Astrocyte (in vitro differentiated cells and primary cell): ENCODE measurements around the gene FBXO10. TPM values are rescaled to one million over a fixed set of nuclear protein-coding genes. Genes with fewer than 3 reads are reported as not detected.

Experiments
- DNase-seq: peaks from one replicate; pipeline ENCODE4 v3.0.0-alpha.2; 2010; ENCODE audit warnings: low read depth
- FAIRE-seq: peaks from 2 replicates; lab custom pipeline; 2011; peaks lifted over from hg19 to GRCh38; lab: Jason Lieb, UNC
- H2AFZ ChIP-seq: 2 replicates; pipeline ENCODE4 v1.6.0; 2012; ENCODE audit warnings: low read depth, low read length, inconsistent platforms
- H3K27ac ChIP-seq: 2 replicates; pipeline ENCODE4 v1.5.1; 2011; ENCODE audit warnings: low read depth, low read length, inconsistent platforms
- H3K27me3 ChIP-seq: 2 replicates; pipeline ENCODE4 v1.6.0; 2011; ENCODE audit warnings: low read length, inconsistent platforms; ENCODE audit not compliant: insufficient read depth
- H3K36me3 ChIP-seq: 2 replicates; pipeline ENCODE4 v1.5.1; 2011; ENCODE audit warnings: low read length, inconsistent platforms; ENCODE audit not compliant: insufficient read depth
- H3K4me1 ChIP-seq: 2 replicates; pipeline ENCODE4 v1.5.1; 2011; ENCODE audit warnings: low read length, inconsistent platforms; ENCODE audit not compliant: insufficient read depth
- H3K4me2 ChIP-seq: 2 replicates; pipeline ENCODE4 v1.6.0; 2012; ENCODE audit warnings: low read length, inconsistent platforms
- H3K4me3 ChIP-seq: 2 replicates; pipeline ENCODE4 v1.5.1; 2011; ENCODE audit warnings: low read depth, mild to moderate bottlenecking, low read length, inconsistent platforms; ENCODE audit not compliant: insufficient read depth
- H3K79me2 ChIP-seq: 2 replicates; pipeline ENCODE4 v1.6.0; 2012; ENCODE audit warnings: mild to moderate bottlenecking, low read length, inconsistent platforms; ENCODE audit not compliant: insufficient read depth
- H3K9ac ChIP-seq: 2 replicates; pipeline ENCODE4 v1.6.0; 2012; ENCODE audit warnings: mild to moderate bottlenecking, low read length, inconsistent platforms
- H3K9me3 ChIP-seq: 2 replicates; pipeline ENCODE4 v1.5.1; 2012; ENCODE audit warnings: low read depth, mild to moderate bottlenecking, low read length, inconsistent platforms; ENCODE audit not compliant: insufficient read depth
- H4K20me1 ChIP-seq: 2 replicates; pipeline ENCODE4 v1.6.0; 2012; ENCODE audit warnings: low read length, inconsistent platforms; ENCODE audit not compliant: insufficient read depth
- H3K27ac Mint-ChIP-seq: one replicate; pipeline ENCODE4 v1.8.0; 2021; ENCODE audit warnings: mild to moderate bottlenecking, mixed read lengths; ENCODE audit not compliant: unreplicated experiment
- H3K27me3 Mint-ChIP-seq: one replicate; pipeline ENCODE4 v1.8.0; 2021; ENCODE audit warnings: low read depth, mixed read lengths; ENCODE audit not compliant: unreplicated experiment
- H3K36me3 Mint-ChIP-seq: one replicate; pipeline ENCODE4 v1.8.0; 2021; ENCODE audit warnings: low read depth, mixed read lengths; ENCODE audit not compliant: unreplicated experiment
- H3K4me1 Mint-ChIP-seq: one replicate; pipeline ENCODE4 v1.8.0; 2021; ENCODE audit warnings: low read depth, mixed read lengths; ENCODE audit not compliant: unreplicated experiment
- H3K4me3 Mint-ChIP-seq: one replicate; pipeline ENCODE4 v1.8.0; 2021; ENCODE audit warnings: mild to moderate bottlenecking, moderate library complexity, mixed read lengths; ENCODE audit not compliant: unreplicated experiment
- H3K9me3 Mint-ChIP-seq: one replicate; pipeline ENCODE4 v1.8.0; 2021; ENCODE audit warnings: mild to moderate bottlenecking, mixed read lengths; ENCODE audit not compliant: unreplicated experiment
- CTCF ChIP-seq: IDR thresholded peaks from 2 replicates; pipeline ENCODE4 v1.5.1; 2011; ENCODE audit warnings: low read depth, mild to moderate bottlenecking, inconsistent platforms, low read length, moderate library complexity; ENCODE audit not compliant: insufficient read depth
- EZH2 ChIP-seq: IDR thresholded peaks from 2 replicates; pipeline ENCODE4 v1.6.1; 2012; ENCODE audit warnings: mild to moderate bottlenecking, low read length, inconsistent platforms; ENCODE audit not compliant: insufficient read depth
- total RNA-seq: library from RNA; stranded (reverse); gene quantifications from 2 replicates; pipeline ENCODE4 v1.2.1, GENCODE V29; 2021

FBXO10 gene
- total RNA-seq, 1 donor from 2014 or later = 12.7 TPM

- H3K9ac ChIP-seq = no peak overlapping the region
- H3K36me3 Mint-ChIP-seq = no peaks in the 10 kb centered on the region
- no peak overlapping the region for H2AFZ ChIP-seq
- DNase-seq (no peak), FAIRE-seq (no peak)
- peaks cover 15% of the 10 kb centered on the region for H3K4me1 ChIP-seq
- H3K27me3 Mint-ChIP-seq = no peaks in the 10 kb centered on the region
- peak overlapping the region; percentile 50 for H3K27ac Mint-ChIP-seq
- H3K4me3 Mint-ChIP-seq = no peak overlapping the region
- no peak overlapping the region for H3K4me3 ChIP-seq
- H3K4me2 ChIP-seq = no peak overlapping the region
- no peaks in the 10 kb centered on the region for H3K36me3 ChIP-seq
- H3K79me2 ChIP-seq = no peaks in the 10 kb centered on the region
- peaks cover 17% of the 10 kb centered on the region for H3K4me1 Mint-ChIP-seq
- TF ChIP-seq EZH2 (no peak), CTCF (no peak)
- H4K20me1 ChIP-seq = no peaks in the 10 kb centered on the region
- H3K27me3 ChIP-seq = no peaks in the 10 kb centered on the region
- no peak overlapping the region for H3K27ac ChIP-seq
- no peaks in the 10 kb centered on the region for H3K9me3 Mint-ChIP-seq
- H3K9me3 ChIP-seq = no peaks in the 10 kb centered on the region
These were observed 41.0 kb upstream of the FBXO10 start for GRCh38 chr9:37617161-37617560.

- no peak overlapping the region for H2AFZ ChIP-seq
- peaks cover 12% of the 10 kb centered on the region for H3K27me3 Mint-ChIP-seq
- FAIRE-seq = no peak
These were observed 35.8 kb upstream of the FBXO10 start for GRCh38 chr9:37611961-37612360.

More at GRCh38 chr9:37611961-37612360, 35.8 kb upstream of the FBXO10 start:
- Mint-ChIP-seq H3K4me1 (no peaks in the 10 kb centered on the region), H3K27ac (no peak overlapping the region), H3K9me3 (no peaks in the 10 kb centered on the region), H3K36me3 (no peaks in the 10 kb centered on the region), H3K4me3 (no peak overlapping the region)
- TF ChIP-seq EZH2 = no peak
- no peak for TF ChIP-seq CTCF
- H3K4me3 ChIP-seq = no peak overlapping the region
- no peaks in the 10 kb centered on the region for H3K9me3 ChIP-seq
- H4K20me1 ChIP-seq = no peaks in the 10 kb centered on the region
- H3K27ac ChIP-seq = no peak overlapping the region
- H3K9ac ChIP-seq = no peak overlapping the region
- DNase-seq = no peak
- no peak overlapping the region for H3K4me2 ChIP-seq
- no peaks in the 10 kb centered on the region for H3K36me3 ChIP-seq
- no peaks in the 10 kb centered on the region for H3K4me1 ChIP-seq
- H3K27me3 ChIP-seq = peaks cover 13% of the 10 kb centered on the region
- H3K79me2 ChIP-seq = no peaks in the 10 kb centered on the region
